Nephron (organoid): Measurements from ENCODE around the gene PRG2.

Experiments
- H3K27ac Mint-ChIP-seq, 3 experiments: 2 replicates each; pipeline ENCODE4 v1.8.0; 2020; ENCODE audit warnings: mixed read lengths in 3 of 3, mild to moderate bottlenecking in 2 of 3, moderate library complexity in 1 of 3
- H3K27me3 Mint-ChIP-seq: 2 replicates; pipeline ENCODE4 v1.8.0; 2021; ENCODE audit warnings: low read depth, mild to moderate bottlenecking, moderate library complexity, mixed read lengths
- H3K36me3 Mint-ChIP-seq: 2 replicates; pipeline ENCODE4 v1.8.0; 2020; ENCODE audit warnings: low read depth, mixed read lengths
- H3K4me1 Mint-ChIP-seq: 2 replicates; pipeline ENCODE4 v1.8.0; 2020; ENCODE audit warnings: mixed read lengths
- H3K4me3 Mint-ChIP-seq, 3 experiments: 2 replicates each; pipeline ENCODE4 v1.8.0; 2020; ENCODE audit warnings: mild to moderate bottlenecking in 3 of 3, mixed read lengths in 3 of 3, moderate library complexity in 2 of 3
- H3K9me3 Mint-ChIP-seq: 2 replicates; pipeline ENCODE4 v1.8.0; 2020; ENCODE audit warnings: mixed read lengths
- CTCF ChIP-seq, 3 experiments: fragments of 200-600 bp; sonication (generic); IDR thresholded peaks; one replicate each; pipeline ENCODE4 v1.5.0; 2021; ENCODE audit warnings: antibody characterized with exemption in 3 of 3; ENCODE audit not compliant: unreplicated experiment in 3 of 3

The PRG2 gene

GRCh38 chr11:57416436-57416835 lies 26.0 kb upstream of the PRG2 start:
- no peaks in the 10 kb centered on the region for H3K27me3 Mint-ChIP-seq
- no peak overlapping the region for H3K27ac Mint-ChIP-seq
- H3K9me3 Mint-ChIP-seq, result no peaks in the 10 kb centered on the region
- peaks cover 48% of the 10 kb centered on the region for H3K36me3 Mint-ChIP-seq
- H3K4me3 Mint-ChIP-seq, result no peak overlapping the region
- TF ChIP-seq CTCF (IDR thresholded peaks at IDR 0.05; ENCODE audit: unreplicated experiment in 3 of 3), result no peak
- no peaks in the 10 kb centered on the region for H3K4me1 Mint-ChIP-seq

GRCh38 chr11:57414612-57415212 lies 24.3 kb upstream of the PRG2 start:
- Mint-ChIP-seq H3K36me3 (peaks cover 55% of the 10 kb centered on the region), H3K9me3 (no peaks in the 10 kb centered on the region), H3K4me3 (no peak overlapping the region), H3K27ac (no peak overlapping the region), H3K4me1 (no peaks in the 10 kb centered on the region), H3K27me3 (no peaks in the 10 kb centered on the region)
- no peak for TF ChIP-seq CTCF (IDR thresholded peaks at IDR 0.05; ENCODE audit: unreplicated experiment in 3 of 3)

GRCh38 chr11:57413681-57414080 lies 23.2 kb upstream of the PRG2 start:
- no peak overlapping the region for H3K27ac Mint-ChIP-seq
- no peak for TF ChIP-seq CTCF (IDR thresholded peaks at IDR 0.05; ENCODE audit: unreplicated experiment in 3 of 3)

GRCh38 chr11:57410287-57410686 lies 19.8 kb upstream of the PRG2 start:
- Mint-ChIP-seq H3K27me3 (no peaks in the 10 kb centered on the region), H3K4me3 (no peak overlapping the region), H3K27ac (no peak overlapping the region), H3K9me3 (no peaks in the 10 kb centered on the region), H3K4me1 (no peaks in the 10 kb centered on the region), H3K36me3 (peaks cover 57% of the 10 kb centered on the region)
- no peak for TF ChIP-seq CTCF (IDR thresholded peaks at IDR 0.05; ENCODE audit: unreplicated experiment in 3 of 3)

More at GRCh38 chr11:57413681-57414080, 23.2 kb upstream of the PRG2 start:
- Mint-ChIP-seq H3K4me1 (no peaks in the 10 kb centered on the region), H3K36me3 (peaks cover 64% of the 10 kb centered on the region), H3K9me3 (no peaks in the 10 kb centered on the region), H3K27me3 (no peaks in the 10 kb centered on the region), H3K4me3 (no peak overlapping the region)

GRCh38 chr11:57409321-57410100 lies 19.1 kb upstream of the PRG2 start:
- Mint-ChIP-seq H3K36me3 (peaks cover 49% of the 10 kb centered on the region), H3K4me1 (no peaks in the 10 kb centered on the region), H3K9me3 (no peaks in the 10 kb centered on the region), H3K27ac (no peak overlapping the region), H3K4me3 (no peak overlapping the region), H3K27me3 (no peaks in the 10 kb centered on the region)
- no peak for TF ChIP-seq CTCF (IDR thresholded peaks at IDR 0.05; ENCODE audit: unreplicated experiment in 3 of 3)

GRCh38 chr11:57408771-57409170 lies 18.3 kb upstream of the PRG2 start:
- peaks cover 44% of the 10 kb centered on the region for H3K36me3 Mint-ChIP-seq
- no peak overlapping the region for H3K27ac Mint-ChIP-seq
- TF ChIP-seq CTCF (IDR thresholded peaks at IDR 0.05; ENCODE audit: unreplicated experiment in 3 of 3), result no peak
- no peaks in the 10 kb centered on the region for H3K9me3 Mint-ChIP-seq
- no peak overlapping the region for H3K4me3 Mint-ChIP-seq
- H3K27me3 Mint-ChIP-seq, result no peaks in the 10 kb centered on the region
- no peaks in the 10 kb centered on the region for H3K4me1 Mint-ChIP-seq
